ENCODE results near the gene RIOX2. TPM values are rescaled to one million over a fixed set of nuclear protein-coding genes. Genes with fewer than 3 reads are reported as not detected.

RIOX2 gene
- total and polyA plus RNA-seq, 2 of the 13 experiments (the other 11 are each of a cell fraction or from before 2014, with no cell fraction given), result 19.9 to 43.3 TPM

GRCh38 chr3:97979610-97980009 is 7.4 kb upstream of the RIOX2 start:
- DNase-seq (ENCODE audit: low spot score), result peak; percentile 5

GRCh38 chr3:97975466-97975865 is 3.2 kb upstream of the RIOX2 start:
- Histone ChIP-seq H3K4me1 (ENCODE audit: insufficient read depth, low read length) (peaks cover 45% of the 10 kb centered on the region), H3K4me2 (ENCODE audit: low read depth, low read length) (no peak overlapping the region), H3K27ac (ENCODE audit: extremely low read length, insufficient read depth, low read length) (no peak overlapping the region), H3K9ac (ENCODE audit: insufficient read depth, low read depth, low read length) (no peak overlapping the region), H4K20me1 (ENCODE audit: insufficient read depth, low read length) (no peaks in the 10 kb centered on the region), H3K9me3 (ENCODE audit: low read length) (no peaks in the 10 kb centered on the region), H3K79me2 (ENCODE audit: insufficient read depth, low read length) (peaks cover 18% of the 10 kb centered on the region), H3K4me3 (replicated peaks in 1 of 3; ENCODE audit: insufficient read depth in 1 of 3, low read depth in 2 of 3, low read length in 3 of 3) (no peak overlapping the region), H3K36me3 (replicated peaks in 1 of 2; ENCODE audit: control insufficient read depth in 1 of 2, insufficient read depth in 2 of 2, low read length in 2 of 2) (no peaks in the 10 kb centered on the region), H2AFZ (ENCODE audit: low read length) (no peak overlapping the region), H3K27me3 (ENCODE audit: control insufficient read depth in 1 of 2, insufficient read depth in 2 of 2, low read length in 2 of 2) (no peaks in the 10 kb centered on the region; a peak in 1 of 5 replicates)
- ATAC-seq (no peak), FAIRE-seq (no peak), DNase-seq (ENCODE audit: low spot score) (no peak)
- BruUV-seq (replicated peaks), result no TSS peak
- intact Hi-C loops (cut with micrococcal nuclease; ENCODE audit: unreplicated experiment) (no loop called here), in situ Hi-C loops (cut with HindIII; ENCODE audit: extremely low pct_ligation_motif_present, low pct_unique_long_range_greater_than_20kb) (no loop called here)
- TF ChIP-seq PITX1 (CRISPR knock-in tag; IDR thresholded peaks at IDR 0.05) (no peak), DMTF1 (CRISPR knock-in tag; IDR thresholded peaks at IDR 0.05) (no peak), TRIM24 (CRISPR knock-in tag; IDR thresholded peaks at IDR 0.05) (no peak), ZNF775 (CRISPR knock-in tag; IDR thresholded peaks at IDR 0.05; ENCODE audit: borderline replicate concordance) (no peak), IRX3 (CRISPR knock-in tag; IDR thresholded peaks at IDR 0.05; ENCODE audit: borderline replicate concordance, low read depth) (no peak), ZBTB8A (CRISPR knock-in tag; IDR thresholded peaks at IDR 0.05; ENCODE audit: borderline replicate concordance, low read depth) (no peak)
- WGBS (ENCODE audit: low lambda C conversion rate), result 76% methylated on average over 1 of the region's 1 CpG
- ChIA-PET CTCF (ENCODE audit: low intra/inter-chr PET ratio, low total read pairs) (interaction anchor here (1.6 kb wide), 1 partner anchor 47 kb away, joined by 3 read pairs; no protein-coding TSS in a partner anchor), POLR2A (no interaction called here)

More at GRCh38 chr3:97979610-97980009, 7.4 kb upstream of the RIOX2 start:
- no peak overlapping the region for H2AFZ ChIP-seq (ENCODE audit: low read length)
- FAIRE-seq, result no peak
- in situ Hi-C loops (cut with HindIII; ENCODE audit: extremely low pct_ligation_motif_present, low pct_unique_long_range_greater_than_20kb), result no loop called here
- BruUV-seq (replicated peaks), result no TSS peak
- no peaks in the 10 kb centered on the region for H3K79me2 ChIP-seq (ENCODE audit: insufficient read depth, low read length)
- no peak overlapping the region for H3K9ac ChIP-seq (ENCODE audit: insufficient read depth, low read depth, low read length)
- no peaks in the 10 kb centered on the region for H3K27me3 ChIP-seq (ENCODE audit: control insufficient read depth in 1 of 2, insufficient read depth in 2 of 2, low read length in 2 of 2)
- ATAC-seq, result peak; percentile 81
- intact Hi-C loops (cut with micrococcal nuclease; ENCODE audit: unreplicated experiment), result no loop called here
- H4K20me1 ChIP-seq (ENCODE audit: insufficient read depth, low read length), result no peaks in the 10 kb centered on the region
- no peak overlapping the region for H3K4me2 ChIP-seq (ENCODE audit: low read depth, low read length)
- peaks cover 28% of the 10 kb centered on the region for H3K4me1 ChIP-seq (ENCODE audit: insufficient read depth, low read length)
- TF ChIP-seq MAX (IDR thresholded peaks at IDR 0.05), result peak; percentile 51
- no peak for TF ChIP-seq ARNTL (CRISPR knock-in tag; IDR thresholded peaks at IDR 0.05)
- TF ChIP-seq ETV6 (CRISPR knock-in tag; conservative IDR thresholded peaks at IDR 0.05), result no peak
- no peak for TF ChIP-seq ZNF33A (CRISPR knock-in tag; IDR thresholded peaks at IDR 0.05; ENCODE audit: borderline replicate concordance)
- no peak for TF ChIP-seq IKZF1 (IDR thresholded peaks at IDR 0.05)
- H3K27ac ChIP-seq (ENCODE audit: extremely low read length, insufficient read depth, low read length), result no peak overlapping the region
- POLR2A ChIA-PET, result no interaction called here
- WGBS (ENCODE audit: low lambda C conversion rate), result 79% methylated on average over 2 of the region's 3 CpGs
- no peaks in the 10 kb centered on the region for H3K36me3 ChIP-seq (replicated peaks in 1 of 2; ENCODE audit: control insufficient read depth in 1 of 2, insufficient read depth in 2 of 2, low read length in 2 of 2)
- H3K9me3 ChIP-seq (ENCODE audit: low read length), result no peaks in the 10 kb centered on the region
- no peak overlapping the region for H3K4me3 ChIP-seq (replicated peaks in 1 of 3; ENCODE audit: insufficient read depth in 1 of 3, low read depth in 2 of 3, low read length in 3 of 3)
- CTCF ChIA-PET (ENCODE audit: low intra/inter-chr PET ratio, low total read pairs), result no interaction called here

All from HepG2 (cell line).